ENCODE data around the gene ZMYND10.

GRCh38 chr3:50319894-50320625, 25.5 kb downstream of the ZMYND10 start:
- no peak for TF ChIP-seq BHLHE40 (IDR thresholded peaks at IDR 0.05; ENCODE audit: borderline replicate concordance)
- no peak for TF ChIP-seq SUZ12 (IDR thresholded peaks at IDR 0.05)
- TF ChIP-seq ELF4 (IDR thresholded peaks at IDR 0.05), result no peak
- no peak for TF ChIP-seq ZNF384 (IDR thresholded peaks at IDR 0.05)

Measured in HEK293T (cell line).